ENCODE data around the gene SLC22A15.

The SLC22A15 gene

DNA sequence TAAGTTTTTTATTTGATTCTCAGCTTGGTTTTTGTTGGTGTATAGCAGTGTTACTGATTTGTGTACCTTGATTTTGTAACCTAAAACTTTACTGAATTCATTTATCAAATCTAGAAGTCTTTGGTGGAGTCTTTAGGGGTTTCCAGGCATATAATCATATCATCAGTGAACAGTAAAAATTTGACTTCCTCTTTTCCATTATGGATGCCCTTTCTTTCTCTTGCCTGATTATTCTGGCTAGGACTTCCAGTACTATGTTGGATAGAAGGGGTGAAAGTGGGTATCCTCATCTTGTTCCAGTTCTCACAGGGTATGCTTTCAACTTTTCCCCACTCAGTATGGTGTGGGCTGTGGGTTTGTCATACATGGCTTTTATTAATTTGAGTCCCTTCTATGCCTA lies 111.3 kb downstream of the SLC22A15 start:
- no peak for DNase-seq (ENCODE audit: low read depth)
- TF ChIP-seq POLR2A (IDR thresholded peaks at IDR 0.05; ENCODE audit: extremely low read depth, insufficient read length), result no peak
- no peak overlapping the region for H3K4me3 ChIP-seq (ENCODE audit: low read depth, low read length)

DNA sequence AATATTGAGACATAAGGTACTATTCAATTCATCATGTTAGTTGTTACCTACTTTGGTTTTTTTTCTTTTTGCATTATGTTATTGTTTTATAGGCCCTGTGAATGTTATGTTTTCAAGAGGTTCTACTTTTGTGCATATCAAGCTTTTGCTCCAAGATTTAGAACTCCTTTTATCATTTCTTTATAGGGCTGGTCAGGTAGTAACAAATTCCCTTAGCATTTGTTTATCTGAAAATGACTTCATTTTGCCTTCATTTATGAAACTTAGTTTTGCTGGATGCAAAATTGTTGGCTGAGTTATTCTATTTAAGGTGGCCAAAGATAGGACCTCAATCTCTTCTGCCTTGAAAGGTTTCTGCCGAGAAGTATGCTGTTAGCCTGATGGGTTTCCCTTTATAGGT lies 113.6 kb downstream of the SLC22A15 start:
- TF ChIP-seq POLR2A (IDR thresholded peaks at IDR 0.05; ENCODE audit: extremely low read depth, insufficient read length), result no peak
- TF ChIP-seq MYC (IDR thresholded peaks at IDR 0.05; ENCODE audit: low read depth, low read length), result no peak
- TF ChIP-seq, protein P1, sequence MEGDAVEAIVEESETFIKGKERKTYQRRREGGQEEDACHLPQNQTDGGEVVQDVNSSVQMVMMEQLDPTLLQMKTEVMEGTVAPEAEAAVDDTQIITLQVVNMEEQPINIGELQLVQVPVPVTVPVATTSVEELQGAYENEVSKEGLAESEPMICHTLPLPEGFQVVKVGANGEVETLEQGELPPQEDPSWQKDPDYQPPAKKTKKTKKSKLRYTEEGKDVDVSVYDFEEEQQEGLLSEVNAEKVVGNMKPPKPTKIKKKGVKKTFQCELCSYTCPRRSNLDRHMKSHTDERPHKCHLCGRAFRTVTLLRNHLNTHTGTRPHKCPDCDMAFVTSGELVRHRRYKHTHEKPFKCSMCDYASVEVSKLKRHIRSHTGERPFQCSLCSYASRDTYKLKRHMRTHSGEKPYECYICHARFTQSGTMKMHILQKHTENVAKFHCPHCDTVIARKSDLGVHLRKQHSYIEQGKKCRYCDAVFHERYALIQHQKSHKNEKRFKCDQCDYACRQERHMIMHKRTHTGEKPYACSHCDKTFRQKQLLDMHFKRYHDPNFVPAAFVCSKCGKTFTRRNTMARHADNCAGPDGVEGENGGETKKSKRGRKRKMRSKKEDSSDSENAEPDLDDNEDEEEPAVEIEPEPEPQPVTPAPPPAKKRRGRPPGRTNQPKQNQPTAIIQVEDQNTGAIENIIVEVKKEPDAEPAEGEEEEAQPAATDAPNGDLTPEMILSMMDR (IDR thresholded peaks at IDR 0.05; ENCODE audit: low read depth, low read length), result no peak
- TF ChIP-seq, protein P2, sequence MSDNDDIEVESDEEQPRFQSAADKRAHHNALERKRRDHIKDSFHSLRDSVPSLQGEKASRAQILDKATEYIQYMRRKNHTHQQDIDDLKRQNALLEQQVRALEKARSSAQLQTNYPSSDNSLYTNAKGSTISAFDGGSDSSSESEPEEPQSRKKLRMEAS (IDR thresholded peaks at IDR 0.05; ENCODE audit: low read depth, low read length), result no peak
- H3K4me3 ChIP-seq (ENCODE audit: low read depth, low read length), result no peak overlapping the region
- DNase-seq (ENCODE audit: low read depth), result no peak

DNA sequence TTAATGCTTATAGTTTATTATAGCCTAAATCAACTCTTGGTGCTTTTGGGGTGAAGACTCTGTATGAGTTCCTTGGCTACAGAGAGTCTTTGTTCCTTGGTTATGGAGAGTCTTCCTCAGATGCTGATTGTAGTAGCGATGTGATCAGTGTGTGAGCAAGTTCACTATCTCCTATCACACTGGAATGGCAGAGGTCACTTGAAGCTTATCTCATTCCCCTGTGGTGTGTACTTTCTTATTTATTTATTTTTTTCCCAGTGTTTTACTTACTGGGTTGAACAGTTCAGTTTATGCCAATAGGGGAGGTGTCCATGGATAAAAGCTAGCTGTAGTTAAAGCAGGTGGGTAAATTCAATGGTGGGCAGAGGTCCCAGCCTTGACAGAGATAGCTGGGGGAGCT lies 114.8 kb downstream of the SLC22A15 start:
- DNase-seq (ENCODE audit: low read depth), result no peak
- no peak overlapping the region for H3K4me3 ChIP-seq (ENCODE audit: low read depth, low read length)

DNA sequence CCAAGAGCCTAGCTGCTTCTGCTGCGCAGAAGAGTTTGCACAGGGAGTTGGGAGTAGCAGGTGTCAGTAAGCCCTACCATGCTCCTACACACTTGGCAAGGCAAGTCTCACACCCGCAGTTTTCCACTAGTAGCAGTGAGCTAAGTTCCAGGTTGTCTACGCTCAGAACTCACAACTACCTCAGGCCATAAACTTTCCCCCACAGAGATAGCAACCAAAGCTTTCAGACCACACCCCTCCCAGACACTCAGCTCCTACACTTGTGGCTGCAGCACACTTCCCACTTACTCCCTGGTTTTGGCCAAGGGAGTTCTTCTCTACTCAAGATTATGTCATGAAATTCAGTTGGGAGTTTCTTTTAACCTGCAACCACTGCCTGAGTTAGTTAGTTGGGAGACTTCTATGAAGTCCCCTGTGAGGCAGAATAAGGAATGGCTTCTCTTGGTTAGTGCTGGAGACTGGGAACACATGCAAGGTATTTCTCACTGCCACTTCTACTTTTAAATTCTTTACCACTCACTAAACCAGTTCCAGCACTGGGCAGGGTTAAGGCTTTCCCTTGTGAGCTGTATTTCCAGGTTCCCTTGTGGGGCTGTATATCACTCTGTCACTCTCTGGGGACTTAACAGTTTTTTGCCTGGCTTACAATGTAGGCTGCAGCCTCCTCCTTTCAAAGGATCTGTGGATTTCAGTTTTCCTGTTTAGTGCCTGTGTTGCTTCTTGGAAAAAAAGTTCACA lies 116.6 kb downstream of the SLC22A15 start:
- TF ChIP-seq MYC (IDR thresholded peaks at IDR 0.05; ENCODE audit: low read depth, low read length), result no peak
- TF ChIP-seq, protein P2 (IDR thresholded peaks at IDR 0.05; ENCODE audit: low read depth, low read length), result no peak
- TF ChIP-seq, protein P1 (IDR thresholded peaks at IDR 0.05; ENCODE audit: low read depth, low read length), result no peak
- no peak for TF ChIP-seq POLR2A (IDR thresholded peaks at IDR 0.05; ENCODE audit: extremely low read depth, insufficient read length)
- DNase-seq (ENCODE audit: low read depth), result peak; percentile 15
- H3K4me3 ChIP-seq (ENCODE audit: low read depth, low read length), result no peak overlapping the region

More for the DNA sequence above, 114.8 kb downstream of the SLC22A15 start:
- TF ChIP-seq MYC (IDR thresholded peaks at IDR 0.05; ENCODE audit: low read depth, low read length), result no peak
- no peak for TF ChIP-seq POLR2A (IDR thresholded peaks at IDR 0.05; ENCODE audit: extremely low read depth, insufficient read length)
- TF ChIP-seq, protein P2 (IDR thresholded peaks at IDR 0.05; ENCODE audit: low read depth, low read length), result no peak
- TF ChIP-seq, protein P1 (IDR thresholded peaks at IDR 0.05; ENCODE audit: low read depth, low read length), result no peak

DNA sequence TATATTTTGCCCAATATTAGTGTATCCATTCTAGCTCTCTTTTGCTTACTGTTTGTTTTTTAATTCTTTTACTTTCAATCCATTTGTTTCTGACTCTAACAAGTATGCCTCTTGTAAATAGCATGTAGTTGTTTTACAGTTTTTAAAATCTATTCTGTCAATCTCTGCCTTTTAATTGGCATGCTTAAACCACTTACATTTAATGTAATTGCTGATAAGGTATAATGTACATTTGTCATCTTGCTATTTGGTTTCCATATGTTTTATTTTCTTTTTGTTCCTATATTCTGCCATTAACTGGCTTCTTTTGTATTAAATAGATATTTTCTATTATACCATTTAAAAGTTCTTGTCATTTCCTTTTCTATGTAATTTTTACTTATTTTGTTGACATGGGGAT lies 118.7 kb downstream of the SLC22A15 start:
- TF ChIP-seq MYC (IDR thresholded peaks at IDR 0.05; ENCODE audit: low read depth, low read length) (no peak), POLR2A (IDR thresholded peaks at IDR 0.05; ENCODE audit: extremely low read depth, insufficient read length) (no peak)
- TF ChIP-seq, protein P2 (IDR thresholded peaks at IDR 0.05; ENCODE audit: low read depth, low read length), result no peak
- TF ChIP-seq, protein P1 (IDR thresholded peaks at IDR 0.05; ENCODE audit: low read depth, low read length), result no peak
- no peak for DNase-seq (ENCODE audit: low read depth)
- H3K4me3 ChIP-seq (ENCODE audit: low read depth, low read length), result no peak overlapping the region

DNA sequence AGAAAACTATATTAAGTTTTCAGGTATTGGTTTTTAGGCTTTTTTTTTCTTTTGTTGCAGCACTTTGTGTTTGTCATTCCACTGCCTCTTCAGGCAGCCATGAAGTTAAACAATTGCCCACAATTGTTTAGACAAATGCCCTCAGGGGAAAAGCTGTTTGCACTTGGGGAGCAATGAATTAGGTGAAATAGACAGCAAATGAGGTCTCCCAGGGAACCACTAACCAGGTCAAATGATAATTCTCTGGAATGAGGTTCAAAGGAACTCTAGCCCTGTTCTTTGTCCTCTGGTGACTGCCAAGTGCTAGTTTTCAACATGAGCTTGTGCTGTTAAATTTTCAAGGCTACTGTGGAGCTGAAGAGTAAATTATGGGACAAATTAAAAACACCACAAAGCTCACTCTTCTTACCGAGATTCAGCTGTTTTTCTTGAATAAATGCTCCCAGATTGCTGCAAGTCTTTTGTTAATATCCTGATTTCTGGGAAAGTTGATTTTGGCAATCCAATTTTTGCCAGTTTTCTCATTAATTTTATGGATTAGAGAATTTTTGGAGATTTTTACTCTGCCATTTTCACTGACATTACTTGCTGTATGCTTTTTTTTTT lies 119.8 kb downstream of the SLC22A15 start:
- no peak for TF ChIP-seq POLR2A (IDR thresholded peaks at IDR 0.05; ENCODE audit: extremely low read depth, insufficient read length)
- TF ChIP-seq, protein P2 (IDR thresholded peaks at IDR 0.05; ENCODE audit: low read depth, low read length), result no peak
- TF ChIP-seq MYC (IDR thresholded peaks at IDR 0.05; ENCODE audit: low read depth, low read length), result no peak
- TF ChIP-seq, protein P1 (IDR thresholded peaks at IDR 0.05; ENCODE audit: low read depth, low read length), result no peak
- no peak for DNase-seq (ENCODE audit: low read depth)
- H3K4me3 ChIP-seq (ENCODE audit: low read depth, low read length), result no peak overlapping the region
